Type B pancreatic cell (in vitro differentiated cells): Measurements from ENCODE around the gene LIPA. TPM values are rescaled to one million over a fixed set of nuclear protein-coding genes. Genes with fewer than 3 reads are reported as not detected.
"Not testable (repeated sequence)": the region's sequence is repeated elsewhere in the genome, so short reads cannot be mapped to it uniquely, and the experiment has no call there.

Experiments
- DNase-seq: peaks from one replicate; pipeline ENCODE4 v3.0.0; 2021; ENCODE audit warnings: mixed read lengths; ENCODE audit not compliant: unreplicated experiment; ENCODE audit errors: extremely low spot score
- H3K27ac Mint-ChIP-seq: 2 replicates; pipeline ENCODE4 v1.8.0; 2021; ENCODE audit warnings: mild to moderate bottlenecking, mixed read lengths
- H3K27me3 Mint-ChIP-seq: 2 replicates; pipeline ENCODE4 v1.8.0; 2021; ENCODE audit warnings: mixed read lengths
- H3K36me3 Mint-ChIP-seq: 2 replicates; pipeline ENCODE4 v1.8.0; 2021; ENCODE audit warnings: mixed read lengths
- H3K4me1 Mint-ChIP-seq: one replicate; pipeline ENCODE4 v1.8.0; 2021; ENCODE audit warnings: mixed read lengths; ENCODE audit not compliant: unreplicated experiment
- H3K4me3 Mint-ChIP-seq: 2 replicates; pipeline ENCODE4 v1.8.0; 2021; ENCODE audit warnings: mild to moderate bottlenecking, mixed read lengths
- H3K9me3 Mint-ChIP-seq: 2 replicates; pipeline ENCODE4 v1.8.0; 2021; ENCODE audit warnings: mixed read lengths
- total RNA-seq: library from RNA; stranded (reverse); gene quantifications from 2 replicates; pipeline ENCODE4 v1.2.1, GENCODE V29; 2021; ENCODE audit warnings: low replicate concordance
- TF ChIP-seq, protein P1 (sequence below): fragments of 200-600 bp; sonication (generic); conservative IDR thresholded peaks from 2 replicates; pipeline ENCODE4 v1.5.0; 2021; ENCODE audit warnings: antibody characterized with exemption, mild to moderate bottlenecking

Gene LIPA
- total RNA-seq, 1 donor from 2014 or later: 46.4 TPM

DNA sequence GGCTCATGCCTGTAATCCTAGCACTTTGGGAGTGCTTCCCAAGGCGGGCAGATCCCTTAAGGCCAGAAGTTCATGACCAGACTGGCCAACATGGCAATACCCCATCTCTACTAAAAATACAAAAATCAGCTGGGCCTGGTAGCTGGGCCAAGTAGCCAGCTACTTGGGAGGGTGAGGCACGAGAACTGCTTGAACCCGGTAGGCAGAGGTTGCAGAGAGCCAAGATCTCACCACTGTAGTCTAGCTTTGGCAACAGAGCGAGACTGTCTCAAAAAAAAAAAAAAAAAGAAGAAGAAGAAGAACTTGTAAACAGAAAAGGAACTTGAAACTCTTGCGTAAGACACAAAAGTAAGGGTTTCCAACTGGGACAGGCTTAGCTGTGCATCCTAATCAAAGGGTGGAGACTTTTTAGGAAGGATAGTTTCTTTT is 44.7 kb upstream of the LIPA start:
- H3K27ac Mint-ChIP-seq: no peak overlapping the region

DNA sequence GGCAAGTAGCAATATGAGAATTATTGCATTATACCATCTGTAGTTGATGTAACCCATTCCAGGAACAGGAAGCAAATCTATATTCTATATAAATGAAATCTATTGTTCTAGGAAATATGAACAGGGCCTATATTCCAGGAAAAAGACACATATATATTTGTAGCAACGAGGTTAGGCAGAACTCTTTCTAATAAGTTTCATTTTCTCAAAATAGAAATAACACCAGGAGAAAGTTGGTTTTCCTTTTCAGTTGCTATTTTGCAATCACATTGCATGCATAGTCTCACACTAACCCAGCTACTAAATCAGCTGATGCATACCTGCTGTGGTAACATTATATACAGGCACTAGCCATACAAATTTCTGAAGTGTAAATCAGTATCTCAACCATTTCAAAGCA is 44.0 kb upstream of the LIPA start:
- Mint-ChIP-seq H3K27ac (no peak overlapping the region), H3K36me3 (peaks cover 3% of the 10 kb centered on the region)

More for the DNA sequence above, 44.7 kb upstream of the LIPA start:
- TF ChIP-seq, protein P1, sequence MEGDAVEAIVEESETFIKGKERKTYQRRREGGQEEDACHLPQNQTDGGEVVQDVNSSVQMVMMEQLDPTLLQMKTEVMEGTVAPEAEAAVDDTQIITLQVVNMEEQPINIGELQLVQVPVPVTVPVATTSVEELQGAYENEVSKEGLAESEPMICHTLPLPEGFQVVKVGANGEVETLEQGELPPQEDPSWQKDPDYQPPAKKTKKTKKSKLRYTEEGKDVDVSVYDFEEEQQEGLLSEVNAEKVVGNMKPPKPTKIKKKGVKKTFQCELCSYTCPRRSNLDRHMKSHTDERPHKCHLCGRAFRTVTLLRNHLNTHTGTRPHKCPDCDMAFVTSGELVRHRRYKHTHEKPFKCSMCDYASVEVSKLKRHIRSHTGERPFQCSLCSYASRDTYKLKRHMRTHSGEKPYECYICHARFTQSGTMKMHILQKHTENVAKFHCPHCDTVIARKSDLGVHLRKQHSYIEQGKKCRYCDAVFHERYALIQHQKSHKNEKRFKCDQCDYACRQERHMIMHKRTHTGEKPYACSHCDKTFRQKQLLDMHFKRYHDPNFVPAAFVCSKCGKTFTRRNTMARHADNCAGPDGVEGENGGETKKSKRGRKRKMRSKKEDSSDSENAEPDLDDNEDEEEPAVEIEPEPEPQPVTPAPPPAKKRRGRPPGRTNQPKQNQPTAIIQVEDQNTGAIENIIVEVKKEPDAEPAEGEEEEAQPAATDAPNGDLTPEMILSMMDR: no peak
- Mint-ChIP-seq H3K27me3 (no peaks in the 10 kb centered on the region), H3K36me3 (peaks cover 3% of the 10 kb centered on the region), H3K9me3 (peaks cover 13% of the 10 kb centered on the region), H3K4me1 (no peaks in the 10 kb centered on the region), H3K4me3 (no peak overlapping the region)
- no peak for DNase-seq

DNA sequence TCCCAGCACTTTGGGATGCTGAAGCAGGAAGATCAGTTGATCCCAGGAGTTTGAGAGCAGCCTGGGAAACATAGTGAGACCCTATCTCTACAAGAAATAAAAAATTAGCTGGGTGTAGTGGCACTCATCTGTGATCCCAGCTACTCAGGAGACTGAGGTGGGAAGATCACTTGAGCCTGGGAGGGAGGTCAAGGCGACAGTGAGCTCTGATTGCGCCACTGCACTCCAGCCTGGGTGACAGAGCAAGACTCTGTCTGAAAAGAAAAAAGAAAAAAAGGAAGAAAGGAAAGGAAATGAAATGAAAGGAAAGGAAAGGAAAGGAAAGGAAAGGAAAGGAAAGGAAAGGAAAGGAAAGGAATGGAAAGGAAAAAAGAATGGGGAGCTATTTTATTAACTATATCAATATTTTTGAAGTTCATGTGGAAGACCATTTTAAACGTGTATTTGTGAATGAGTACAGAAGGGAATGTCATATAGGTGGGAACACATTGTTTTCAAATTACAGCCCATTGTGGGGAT is 43.2 kb upstream of the LIPA start:
- Mint-ChIP-seq H3K9me3 (peaks cover 13% of the 10 kb centered on the region), H3K36me3 (peaks cover 3% of the 10 kb centered on the region), H3K27me3 (no peaks in the 10 kb centered on the region), H3K27ac (no peak overlapping the region), H3K4me1 (no peaks in the 10 kb centered on the region), H3K4me3 (no peak overlapping the region)
- no peak for DNase-seq
- TF ChIP-seq, protein P1: no peak

More for the DNA sequence above, 44.0 kb upstream of the LIPA start:
- Mint-ChIP-seq H3K9me3 (peaks cover 13% of the 10 kb centered on the region), H3K27me3 (no peaks in the 10 kb centered on the region), H3K4me3 (no peak overlapping the region), H3K4me1 (no peaks in the 10 kb centered on the region)
- TF ChIP-seq, protein P1: no peak
- DNase-seq: no peak

DNA sequence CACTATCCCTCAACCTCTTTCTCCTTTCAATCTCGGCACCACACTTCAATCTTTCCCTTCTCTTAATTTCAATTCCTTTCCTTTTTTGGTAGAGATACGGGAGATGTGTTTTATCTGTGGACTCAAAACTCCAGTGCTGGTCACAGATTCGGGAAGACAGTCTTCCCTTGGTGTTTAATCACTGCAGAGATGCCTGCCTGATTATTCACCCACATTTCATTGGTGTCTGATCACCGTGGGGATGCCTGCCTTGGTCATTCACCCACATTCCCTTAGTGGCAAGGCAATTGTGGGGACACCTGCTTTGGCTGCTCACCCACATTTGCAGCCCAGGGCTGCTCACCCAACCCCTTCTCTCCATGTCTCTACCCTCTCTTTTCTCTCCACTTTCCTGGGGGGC is 33.7 kb upstream of the LIPA start:
- Mint-ChIP-seq H3K4me1 (peaks cover 28% of the 10 kb centered on the region), H3K27ac (peak overlapping the region; percentile 3)
- not testable (repeated sequence) for H3K9me3 Mint-ChIP-seq, H3K4me3 Mint-ChIP-seq, DNase-seq, H3K27me3 Mint-ChIP-seq, H3K36me3 Mint-ChIP-seq

DNA sequence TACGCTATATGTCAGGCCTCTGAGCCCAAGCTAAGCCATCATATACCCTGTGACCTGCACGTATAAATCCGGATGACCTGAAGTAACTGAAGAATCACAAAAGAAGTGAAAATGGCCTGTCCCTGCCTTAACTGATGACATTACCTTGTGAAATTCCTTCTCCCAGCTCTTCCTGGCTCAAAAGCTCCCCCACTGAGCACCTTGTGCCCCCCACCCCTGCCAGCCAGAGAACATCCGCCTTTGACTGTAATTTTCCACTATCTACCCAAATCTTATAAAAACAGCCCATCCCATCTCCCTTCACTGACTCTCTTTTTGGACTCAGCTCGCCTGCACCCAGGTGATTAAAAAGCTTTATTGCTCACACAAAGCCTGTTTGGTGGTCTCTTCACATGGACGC is 33.1 kb upstream of the LIPA start:
- DNase-seq: not testable (repeated sequence)
- H3K4me1 Mint-ChIP-seq: peaks cover 29% of the 10 kb centered on the region

DNA sequence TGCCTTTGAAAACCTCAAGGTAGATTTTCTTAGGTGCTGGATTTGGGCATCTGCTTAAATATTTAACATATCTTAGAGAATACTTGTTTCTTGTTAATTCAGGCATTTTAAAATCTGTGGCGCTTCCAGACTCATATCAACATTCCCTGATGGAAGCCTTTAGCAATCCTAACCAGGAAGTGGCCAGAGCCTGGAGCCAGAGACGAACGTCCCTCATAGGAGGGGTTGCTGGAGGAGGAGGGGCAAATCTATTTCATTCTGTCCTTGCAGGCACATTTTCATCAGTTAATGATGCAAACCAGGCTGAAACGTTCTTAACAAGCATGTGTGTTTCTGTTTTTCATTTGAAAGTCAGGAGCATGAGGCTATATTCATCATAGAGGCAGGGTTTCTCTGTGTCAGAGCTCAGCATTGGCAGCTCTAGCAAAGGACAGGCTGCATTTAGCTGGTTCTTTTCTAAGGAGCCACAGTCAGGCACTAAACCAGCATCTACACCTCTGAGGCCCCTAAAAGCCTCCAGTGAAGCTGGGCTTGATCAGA is 32.4 kb upstream of the LIPA start:
- TF ChIP-seq, protein P1: no peak
- Mint-ChIP-seq H3K4me1 (peaks cover 33% of the 10 kb centered on the region), H3K4me3 (peak overlapping the region; percentile 48), H3K9me3 (no peaks in the 10 kb centered on the region), H3K27me3 (no peaks in the 10 kb centered on the region), H3K27ac (peak overlapping the region; percentile 46), H3K36me3 (no peaks in the 10 kb centered on the region)
- DNase-seq: no peak

More for the DNA sequence above, 33.1 kb upstream of the LIPA start:
- H3K36me3 Mint-ChIP-seq, H3K27me3 Mint-ChIP-seq, H3K9me3 Mint-ChIP-seq, H3K4me3 Mint-ChIP-seq: not testable (repeated sequence)
- peak overlapping the region; percentile 3 for H3K27ac Mint-ChIP-seq
